Adrenal gland (tissue), 5 donors: Measurements from ENCODE around the gene PRDM15.

Experiments used
- CTCF ChIP-seq, 6 experiments: fragments of 450-650 bp in 4 of 6; fragments of 200-600 bp in 2 of 6; sonication (generic) in 1 of 6; IDR thresholded peaks; 1 replicate in 5 of 6; 2 replicates in 1 of 6; pipeline versions ENCODE4 v1.5.1 to v1.8.0; 2016 to 2021; ENCODE audit warnings: antibody characterized with exemption in 6 of 6, mild to moderate bottlenecking in 2 of 6, moderate library complexity in 1 of 6
- POLR2A ChIP-seq, 2 donors: fragments of 450-650 bp; IDR thresholded peaks; one replicate each; pipeline ENCODE4 v1.6.1; 2017; ENCODE audit warnings: antibody characterized with exemption in 2 of 2, mild to moderate bottlenecking in 2 of 2, moderate library complexity in 1 of 2
- donor health status: DM: no; HTN: no; CAD: no.

- peak; percentile 54 to 84 (median 76) for TF ChIP-seq CTCF (IDR thresholded peaks at IDR 0.05)
- TF ChIP-seq POLR2A (IDR thresholded peaks at IDR 0.05) = no peak
These were observed 62.5 kb downstream of the PRDM15 start for GRCh38 chr21:41816583-41817165.
